BE2C (cell line): Measurements from ENCODE around the gene GIPC3.

ENCODE experiments used
- DNase-seq: peaks from one replicate; pipeline ENCODE4 v3.0.0-alpha.2; 2020
- H3K27me3 ChIP-seq: fragments of 250-450 bp; sonication (Bioruptor Pico); 2 replicates; pipeline ENCODE4 v1.5.1; 2020; ENCODE audit warnings: mild to moderate bottlenecking
- H3K36me3 ChIP-seq: fragments of 250-450 bp; sonication (Bioruptor Pico); 2 replicates; pipeline ENCODE4 v1.5.1; 2020; ENCODE audit warnings: mild to moderate bottlenecking
- H3K4me1 ChIP-seq: fragments of 250-450 bp; sonication (Bioruptor Pico); 2 replicates; pipeline ENCODE4 v1.5.1; 2020
- H3K4me3 ChIP-seq: 2 replicates; pipeline ENCODE4 v1.5.1; 2011; ENCODE audit warnings: low read depth, low read length
- H3K9me3 ChIP-seq: fragments of 250-450 bp; sonication (Bioruptor Pico); 2 replicates; pipeline ENCODE4 v1.5.1; 2020
- CTCF ChIP-seq: IDR thresholded peaks from 2 replicates; pipeline ENCODE4 v1.5.1; 2012; ENCODE audit warnings: mild to moderate bottlenecking, low read depth, low read length

Gene GIPC3

GRCh38 chr19:3537438-3538240 is 47.6 kb upstream of the GIPC3 start:
- H3K36me3 ChIP-seq, result peaks cover 24% of the 10 kb centered on the region
- DNase-seq, result no peak
- H3K4me3 ChIP-seq, result no peak overlapping the region
- no peaks in the 10 kb centered on the region for H3K4me1 ChIP-seq
- H3K27me3 ChIP-seq, result no peaks in the 10 kb centered on the region
- TF ChIP-seq CTCF, result no peak
- no peaks in the 10 kb centered on the region for H3K9me3 ChIP-seq

- Histone ChIP-seq H3K4me1 (no peaks in the 10 kb centered on the region), H3K27me3 (no peaks in the 10 kb centered on the region), H3K36me3 (peaks cover 18% of the 10 kb centered on the region), H3K9me3 (no peaks in the 10 kb centered on the region), H3K4me3 (no peak overlapping the region)
- DNase-seq, result no peak
- no peak for TF ChIP-seq CTCF
These were observed 46.9 kb upstream of the GIPC3 start for GRCh38 chr19:3538258-3538929.

GRCh38 chr19:3538965-3539755 is 46.1 kb upstream of the GIPC3 start, which contains the start of gene TEKTIP1:
TEKTIP1 (plus strand) TSS chr19:3539174; CDS start chr19:3539178, 4 bp downstream.
- Histone ChIP-seq H3K36me3 (peaks cover 15% of the 10 kb centered on the region), H3K4me1 (no peaks in the 10 kb centered on the region), H3K27me3 (no peaks in the 10 kb centered on the region), H3K9me3 (no peaks in the 10 kb centered on the region), H3K4me3 (no peak within 1 kb of the TSS)
- DNase-seq, result no peak
- TF ChIP-seq CTCF, result no peak

GRCh38 chr19:3539756-3540118 is 45.5 kb upstream of the GIPC3 start:
- Histone ChIP-seq H3K9me3 (no peaks in the 10 kb centered on the region), H3K4me3 (no peak overlapping the region), H3K4me1 (no peaks in the 10 kb centered on the region), H3K36me3 (peaks cover 10% of the 10 kb centered on the region), H3K27me3 (no peaks in the 10 kb centered on the region)
- no peak for TF ChIP-seq CTCF
- no peak for DNase-seq

GRCh38 chr19:3543150-3544057 is 41.9 kb upstream of the GIPC3 start:
- Histone ChIP-seq H3K4me3 (no peak overlapping the region), H3K4me1 (no peaks in the 10 kb centered on the region), H3K27me3 (no peaks in the 10 kb centered on the region), H3K36me3 (peaks cover 14% of the 10 kb centered on the region), H3K9me3 (no peaks in the 10 kb centered on the region)
- no peak for TF ChIP-seq CTCF
- DNase-seq, result peak; percentile 73
